Muscle of leg (tissue), 11 donors: ENCODE results near the gene FAM162A. TPM values are rescaled to one million over a fixed set of nuclear protein-coding genes. Genes with fewer than 3 reads are reported as not detected.

ENCODE experiments used
- DNase-seq: peaks from one replicate; pipeline ENCODE4 v3.0.0; 2013
- H3K27ac ChIP-seq: one replicate; pipeline ENCODE4 v1.5.1; 2013; ENCODE audit warnings: mild to moderate bottlenecking, low read length, control low read depth
- H3K27me3 ChIP-seq: one replicate; pipeline ENCODE4 v1.6.1; 2013; ENCODE audit warnings: low read length; ENCODE audit not compliant: control insufficient read depth, insufficient read depth
- H3K36me3 ChIP-seq: one replicate; pipeline ENCODE4 v1.6.1; 2013; ENCODE audit warnings: low read length; ENCODE audit not compliant: control insufficient read depth, insufficient read depth
- H3K4me1 ChIP-seq: one replicate; pipeline ENCODE4 v1.6.1; 2013; ENCODE audit warnings: low read length; ENCODE audit not compliant: control insufficient read depth, insufficient read depth
- H3K4me3 ChIP-seq: one replicate; pipeline ENCODE4 v1.5.1; 2013; ENCODE audit warnings: low read length, control low read depth
- H3K9me3 ChIP-seq: replicated peaks from 2 replicates; pipeline ENCODE4 v1.6.1; 2013; ENCODE audit warnings: low read depth, low read length; ENCODE audit not compliant: control insufficient read depth
- WGBS: methylation state at CpG from one replicate; pipeline ENCODE4 v1.1.5; 2013; ENCODE audit warnings: missing lambda C conversion rate; ENCODE audit not compliant: insufficient coverage; 5-methylcytosine and 5-hydroxymethylcytosine counted together
- polyA plus RNA-seq, 8 donors: library from polyadenylated mRNA; unstranded; fragments of 120-200 nt; gene quantifications; one replicate each; pipeline versions ENCODE4 v1.2.1 to v1.2.3, GENCODE V29; 2013; ENCODE audit warnings: inconsistent platforms in 1 of 8, low replicate concordance in 1 of 8; ENCODE audit not compliant: insufficient read length in 8 of 8, insufficient read depth in 1 of 8
- total RNA-seq: library from RNA; stranded (reverse); fragments of 120-200 nt; gene quantifications from one replicate; pipeline ENCODE4 v1.2.4, GENCODE V29; 2013

Gene FAM162A
- total and polyA plus RNA-seq, 9 donors: 28.5 to 42.4 (median 34.3) TPM

GRCh38 chr3:122377975-122378374 is 6.0 kb upstream of the FAM162A start:
- no peak for DNase-seq
- H3K27ac ChIP-seq: no peak overlapping the region
- no peaks in the 10 kb centered on the region for H3K9me3 ChIP-seq
- H3K4me3 ChIP-seq: no peak overlapping the region
- H3K36me3 ChIP-seq: peaks cover 2% of the 10 kb centered on the region
- peaks cover 3% of the 10 kb centered on the region for H3K4me1 ChIP-seq
- no peaks in the 10 kb centered on the region for H3K27me3 ChIP-seq
- WGBS: no CpG with 5 or more reads among the region's 4 CpGs

DNA sequence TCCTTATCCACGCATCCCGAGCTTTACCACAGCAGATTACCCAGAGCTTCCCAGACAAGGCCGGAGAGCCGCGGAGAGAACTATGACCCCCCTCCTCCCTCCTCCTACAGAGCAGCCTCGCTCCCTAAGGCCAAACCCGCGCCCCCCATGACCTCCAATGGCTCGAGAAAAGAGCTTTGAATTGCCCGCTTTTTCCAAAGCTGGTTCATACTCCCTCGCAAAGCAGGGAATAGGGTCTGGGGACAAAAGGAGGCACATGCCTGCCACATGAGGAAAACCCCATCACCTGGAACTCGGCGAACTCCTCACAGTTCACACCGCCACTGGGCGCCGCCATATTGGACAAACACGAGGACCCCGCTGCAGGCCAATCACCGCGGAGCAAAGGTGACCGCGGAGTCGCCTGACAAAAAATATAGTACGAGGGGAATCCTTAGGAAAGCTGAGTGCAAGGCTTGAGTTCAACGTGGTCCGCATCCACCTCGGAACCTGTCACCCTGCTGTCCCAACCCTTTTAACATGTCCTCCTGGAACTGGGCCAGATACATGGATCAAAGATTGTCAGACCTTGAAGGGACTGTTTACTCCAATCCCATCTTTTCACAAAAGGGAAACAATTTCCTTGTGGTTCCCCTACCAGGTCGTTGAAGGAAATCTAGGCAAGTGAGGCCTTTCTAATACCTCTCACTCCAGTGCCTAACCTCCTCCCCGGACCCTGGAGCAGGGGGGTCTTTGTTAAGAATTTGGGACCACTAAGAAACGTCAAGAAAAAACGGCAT is 905 bp upstream of the FAM162A start, which contains the start of gene MIX23:
Gene MIX23, minus strand, starts transcription at position 344 of the 779 bp plus-strand sequence. Its CDS starts 7 bp downstream, at position 337.
- peak within 1 kb of the TSS; percentile 89 for H3K4me3 ChIP-seq
- DNase-seq: peak; percentile 95
- WGBS: 0% methylated on average over 21 of the region's 31 CpGs
- no peaks in the 10 kb centered on the region for H3K9me3 ChIP-seq
- H3K27ac ChIP-seq: peak within 1 kb of the TSS; percentile 92
- peaks cover 10% of the 10 kb centered on the region for H3K4me1 ChIP-seq
- peaks cover 2% of the 10 kb centered on the region for H3K36me3 ChIP-seq
- H3K27me3 ChIP-seq: no peaks in the 10 kb centered on the region

DNA sequence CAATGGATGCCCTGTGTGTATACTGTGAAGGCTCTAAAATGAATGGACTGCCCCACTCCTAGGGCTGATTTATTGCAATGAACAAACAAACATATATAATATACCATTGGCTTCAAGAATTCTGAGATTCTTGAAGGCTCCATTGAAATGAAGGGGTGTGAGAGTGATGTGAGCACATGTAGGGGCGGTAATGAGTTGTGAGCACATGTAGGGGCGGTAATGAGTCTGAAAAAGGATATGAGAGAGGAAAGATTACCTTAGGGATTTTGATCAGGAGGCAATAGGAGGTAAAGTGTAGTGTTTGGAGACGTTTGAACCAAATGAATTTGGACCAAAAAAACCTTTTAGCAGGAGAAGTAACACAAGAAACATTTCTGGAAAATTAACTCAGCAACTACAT is 3.7 kb downstream of the FAM162A start:
- Histone ChIP-seq H3K9me3 (no peaks in the 10 kb centered on the region), H3K27ac (no peak overlapping the region), H3K4me3 (no peak overlapping the region), H3K36me3 (no peaks in the 10 kb centered on the region), H3K4me1 (peaks cover 7% of the 10 kb centered on the region), H3K27me3 (no peaks in the 10 kb centered on the region)
- 85% methylated on average over 2 of the region's 3 CpGs for WGBS
- DNase-seq: no peak

GRCh38 chr3:122389197-122389596 is 5.2 kb downstream of the FAM162A start:
- Histone ChIP-seq H3K27me3 (no peaks in the 10 kb centered on the region), H3K9me3 (no peaks in the 10 kb centered on the region), H3K27ac (no peak overlapping the region), H3K4me1 (peaks cover 4% of the 10 kb centered on the region), H3K36me3 (no peaks in the 10 kb centered on the region), H3K4me3 (no peak overlapping the region)
- DNase-seq: no peak

DNA sequence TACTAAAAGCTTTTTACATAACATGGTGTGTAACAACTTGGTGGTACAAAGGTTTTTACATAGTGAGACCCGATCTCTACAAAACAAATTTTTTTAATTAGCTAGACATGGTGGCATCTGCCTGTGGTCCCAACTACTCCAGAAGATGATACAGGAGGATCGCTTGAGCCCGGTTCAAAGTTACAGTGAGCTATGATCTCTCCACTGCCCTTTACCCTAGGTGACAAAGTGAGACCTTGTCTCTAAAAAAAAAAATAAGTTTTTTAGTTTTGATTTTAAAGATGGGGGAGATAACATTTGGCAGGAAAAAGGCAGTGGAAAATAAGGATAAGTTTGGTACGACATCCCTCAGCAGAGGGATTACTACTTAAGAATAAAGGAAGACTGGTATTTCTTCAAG is 5.9 kb downstream of the FAM162A start:
- Histone ChIP-seq H3K27me3 (no peaks in the 10 kb centered on the region), H3K27ac (no peak overlapping the region), H3K4me1 (no peaks in the 10 kb centered on the region), H3K4me3 (no peak overlapping the region), H3K9me3 (no peaks in the 10 kb centered on the region), H3K36me3 (no peaks in the 10 kb centered on the region)
- no peak for DNase-seq
- WGBS: 93% methylated on average over 3 of the region's 4 CpGs

DNA sequence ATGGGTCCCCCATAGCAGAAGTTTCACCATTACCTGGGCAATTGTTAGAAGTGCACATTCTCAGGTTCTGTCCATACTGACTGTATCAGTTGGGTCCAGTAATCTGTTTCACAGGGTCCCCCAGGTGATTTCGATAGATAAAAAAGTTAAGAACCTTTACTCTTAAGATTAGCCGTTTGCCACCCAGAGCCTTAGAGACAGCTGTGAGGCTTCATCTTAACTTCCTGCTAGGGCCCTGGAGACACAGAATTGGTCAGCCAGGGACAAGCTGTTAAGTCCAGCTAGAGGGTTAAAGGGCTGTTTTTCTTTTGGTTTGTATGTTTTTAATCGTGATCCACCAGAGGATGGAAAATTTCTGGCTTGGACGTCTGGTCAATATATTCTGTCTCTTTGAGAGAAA is 6.7 kb downstream of the FAM162A start:
- H3K4me3 ChIP-seq: no peak overlapping the region
- no peaks in the 10 kb centered on the region for H3K36me3 ChIP-seq
- no peak overlapping the region for H3K27ac ChIP-seq
- DNase-seq: no peak
- no CpG with 5 or more reads among the region's 4 CpGs for WGBS
- no peaks in the 10 kb centered on the region for H3K27me3 ChIP-seq
- H3K9me3 ChIP-seq: no peaks in the 10 kb centered on the region
- no peaks in the 10 kb centered on the region for H3K4me1 ChIP-seq

- no peaks in the 10 kb centered on the region for H3K9me3 ChIP-seq
- H3K27me3 ChIP-seq: no peaks in the 10 kb centered on the region
- WGBS: 90% methylated on average over 1 of the region's 2 CpGs
- H3K4me1 ChIP-seq: no peaks in the 10 kb centered on the region
- H3K27ac ChIP-seq: no peak overlapping the region
- H3K36me3 ChIP-seq: no peaks in the 10 kb centered on the region
- H3K4me3 ChIP-seq: no peak overlapping the region
- no peak for DNase-seq
Measured at GRCh38 chr3:122391681-122392446, 7.9 kb downstream of the FAM162A start.

GRCh38 chr3:122392868-122393844 is 9.2 kb downstream of the FAM162A start:
- Histone ChIP-seq H3K27me3 (no peaks in the 10 kb centered on the region), H3K27ac (no peak overlapping the region)

DNA sequence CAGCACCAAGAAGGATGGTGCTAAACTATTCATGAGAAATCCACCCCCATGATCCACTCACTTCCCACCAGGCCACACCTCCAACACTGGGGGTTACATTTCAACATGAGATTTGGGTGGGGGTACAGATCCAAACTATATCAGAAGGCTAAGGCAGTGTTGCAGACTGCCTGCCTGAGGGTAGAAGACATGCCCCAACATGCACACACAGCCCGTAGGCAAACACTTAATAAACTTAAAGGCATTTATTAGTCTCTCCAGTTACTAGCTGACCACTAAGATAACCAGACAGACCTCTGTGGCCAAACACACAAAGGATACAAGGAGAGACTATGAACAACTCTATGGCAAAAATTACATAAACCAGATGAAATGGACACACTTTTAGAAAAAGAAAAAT is 10.2 kb downstream of the FAM162A start:
- no peak overlapping the region for H3K4me3 ChIP-seq
- no peaks in the 10 kb centered on the region for H3K9me3 ChIP-seq
- no CpG with 5 or more reads among the region's 1 CpG for WGBS
- no peaks in the 10 kb centered on the region for H3K36me3 ChIP-seq
- no peaks in the 10 kb centered on the region for H3K27me3 ChIP-seq
- DNase-seq: no peak
- H3K4me1 ChIP-seq: no peaks in the 10 kb centered on the region
- no peak overlapping the region for H3K27ac ChIP-seq

More at GRCh38 chr3:122392868-122393844, 9.2 kb downstream of the FAM162A start:
- no CpG with 5 or more reads among the region's 2 CpGs for WGBS
- peak; percentile 49 for DNase-seq
- no peak overlapping the region for H3K4me3 ChIP-seq
- H3K4me1 ChIP-seq: no peaks in the 10 kb centered on the region
- H3K9me3 ChIP-seq: no peaks in the 10 kb centered on the region
- no peaks in the 10 kb centered on the region for H3K36me3 ChIP-seq
